SK-N-SH (cell line): ENCODE results near the gene ACAP3. TPM values are rescaled to one million over a fixed set of nuclear protein-coding genes. Genes with fewer than 3 reads are reported as not detected.

ENCODE experiments used
- CTCF ChIA-PET: fragments of 300-600, 350-600 bp; formaldehyde crosslinking; extraction: SDS; loops from one replicate; lab custom pipeline; 2021; lab: Yijun Ruan, JAX
- POLR2A ChIA-PET: fragments of 350-600 bp; sonication (Branson Sonifier 250); formaldehyde crosslinking; extraction: SDS; loops from one replicate; lab custom pipeline; 2020; ENCODE audit warnings: antibody characterized with exemption, inconsistent platforms; lab: Yijun Ruan, JAX
- DNase-seq: peaks from one replicate; pipeline ENCODE4 v3.0.0; 2012
- H2AFZ ChIP-seq: fragments of 200-600 bp; sonication (generic); 2 replicates; pipeline ENCODE4 v1.8.1; 2016; ENCODE audit warnings: antibody characterized with exemption, mild to moderate bottlenecking, low read depth
- H3F3A ChIP-seq: fragments of 200-600 bp; sonication (generic); replicated peaks from 2 replicates; pipeline ENCODE3; 2016; ENCODE audit warnings: antibody characterized with exemption, mild to moderate bottlenecking; ENCODE audit not compliant: insufficient read depth
- H3K27ac ChIP-seq, 2 experiments: fragments of 200-500 bp in 1 of 2; fragments of 200-600 bp in 1 of 2; sonication (Bioruptor generic) in 1 of 2; sonication (generic), shearing (Covaris generic) in 1 of 2; 2 replicates each; pipeline versions ENCODE4 v1.5.1 to v1.6.1; 2014 to 2016; ENCODE audit warnings: low read depth in 2 of 2, inconsistent platforms in 1 of 2, low read length in 1 of 2, mild to moderate bottlenecking in 1 of 2, mixed read lengths in 1 of 2
- H3K27me3 ChIP-seq: fragments of 200-600 bp; sonication (generic), shearing (Covaris generic); 2 replicates; pipeline ENCODE4 v1.6.1; 2016; ENCODE audit warnings: mixed run types; ENCODE audit not compliant: insufficient read depth
- H3K36me3 ChIP-seq, 2 experiments: fragments of 200-500 bp in 1 of 2; fragments of 200-600 bp in 1 of 2; sonication (Bioruptor generic) in 1 of 2; sonication (generic) in 1 of 2; replicated peaks in 1 of 2; 2 replicates each; pipeline versions ENCODE3 to v1.5.1; 2014 to 2016; ENCODE audit warnings: low read length in 1 of 2, mild to moderate bottlenecking in 1 of 2; ENCODE audit not compliant: insufficient read depth in 2 of 2, control insufficient read depth in 1 of 2
- H3K4me1 ChIP-seq, 2 experiments: fragments of 200-500 bp in 1 of 2; fragments of 200-600 bp in 1 of 2; sonication (Bioruptor generic) in 1 of 2; sonication (generic), shearing (Covaris generic) in 1 of 2; 2 replicates each; pipeline versions ENCODE4 v1.5.1 to v1.6.1; 2014 to 2016; ENCODE audit warnings: low read depth in 1 of 2, low read length in 1 of 2, mixed run types in 1 of 2; ENCODE audit not compliant: insufficient read depth in 2 of 2, control insufficient read depth in 1 of 2
- H3K4me2 ChIP-seq: fragments of 200-600 bp; sonication (generic), shearing (Covaris generic); 2 replicates; pipeline ENCODE4 v1.6.1; 2017; ENCODE audit warnings: mixed run types
- H3K4me3 ChIP-seq, 2 experiments: fragments of 200-500 bp in 1 of 2; fragments of 200-600 bp in 1 of 2; sonication (Bioruptor generic) in 1 of 2; sonication (generic), shearing (Covaris generic) in 1 of 2; 2 replicates each; pipeline versions ENCODE4 v1.5.1 to v1.8.1; 2014 to 2016; ENCODE audit warnings: low read depth in 2 of 2, inconsistent platforms in 1 of 2, low read length in 1 of 2, mild to moderate bottlenecking in 1 of 2, mixed read lengths in 1 of 2, moderate library complexity in 1 of 2
- H3K79me2 ChIP-seq: fragments of 200-600 bp; sonication (generic); 2 replicates; pipeline ENCODE4 v1.8.1; 2017; ENCODE audit warnings: mild to moderate bottlenecking; ENCODE audit not compliant: insufficient read depth
- H3K9ac ChIP-seq: fragments of 200-600 bp; sonication (generic); 2 replicates; pipeline ENCODE4 v1.6.1; 2017; ENCODE audit warnings: mixed run types
- H3K9me2 ChIP-seq: fragments of 200-600 bp; sonication (generic); 2 replicates; pipeline ENCODE4 v1.6.1; 2017; ENCODE audit warnings: mixed run types
- H3K9me3 ChIP-seq: fragments of 200-600 bp; sonication (generic); 2 replicates; pipeline ENCODE4 v1.6.1; 2017; ENCODE audit warnings: mixed run types, mild to moderate bottlenecking, moderate library complexity
- H4K20me1 ChIP-seq: fragments of 200-600 bp; sonication (generic); 2 replicates; pipeline ENCODE4 v1.6.1; 2017; ENCODE audit warnings: mild to moderate bottlenecking, mixed run types; ENCODE audit not compliant: insufficient read depth
- ELF1 ChIP-seq: IDR thresholded peaks from 2 replicates; pipeline ENCODE4 v1.4.0; 2012
- EP300 ChIP-seq, 2 experiments: IDR thresholded peaks; 2 replicates each; pipeline versions ENCODE4 v1.4.0 to v1.6.1; 2012; ENCODE audit warnings: borderline replicate concordance in 1 of 2, low read depth in 1 of 2, low read length in 1 of 2
- FOSL2 ChIP-seq: IDR thresholded peaks from 2 replicates; pipeline ENCODE4 v1.4.0; 2012; ENCODE audit warnings: low read depth, mild to moderate bottlenecking, moderate library complexity, borderline replicate concordance
- MEF2A ChIP-seq: IDR thresholded peaks from 2 replicates; pipeline ENCODE4 v1.4.0; 2012; ENCODE audit warnings: low read depth, borderline replicate concordance
- NFIC ChIP-seq: IDR thresholded peaks from 2 replicates; pipeline ENCODE4 v1.4.0; 2012; ENCODE audit warnings: borderline replicate concordance
- NRF1 ChIP-seq: IDR thresholded peaks from 2 replicates; pipeline ENCODE4 v1.6.1; 2012; ENCODE audit warnings: low read depth, mild to moderate bottlenecking, low read length
- POLR2AphosphoS5 ChIP-seq: IDR thresholded peaks from 2 replicates; pipeline ENCODE4 v1.6.1; 2012; ENCODE audit warnings: low read depth, low read length
- RAD21 ChIP-seq: IDR thresholded peaks from 2 replicates; pipeline ENCODE4 v1.6.1; 2012; ENCODE audit warnings: mild to moderate bottlenecking, low read length
- RCOR1 ChIP-seq: fragments of 150-350 bp; IDR thresholded peaks from 2 replicates; pipeline ENCODE4 v1.6.1; 2017; ENCODE audit warnings: antibody characterized with exemption, low read length
- RXRA ChIP-seq: IDR thresholded peaks from 2 replicates; pipeline ENCODE4 v1.4.0; 2012; ENCODE audit warnings: low read depth, mild to moderate bottlenecking, borderline replicate concordance
- WGBS: methylation state at CpG from one replicate; pipeline ENCODE4 v1.1.6; 2017; ENCODE audit warnings: low lambda C conversion rate; 5-methylcytosine and 5-hydroxymethylcytosine counted together
- polyA plus RNA-seq, 3 experiments: library from polyadenylated mRNA; depleted of rRNA; stranded (reverse); fragments of >200 nt; gene quantifications; 2 replicates each; pipeline ENCODE4 v1.2.3, GENCODE V29; 2012
- small RNA-seq, 7 experiments: library from RNA; depleted of rRNA; stranded (forward); fragments of <200 nt; gene quantifications; one replicate each; pipeline ENCODE3, GENCODE V24; 2012
- TF ChIP-seq, protein P1 (sequence below): IDR thresholded peaks from 2 replicates; pipeline ENCODE4 v1.4.0; 2012; ENCODE audit warnings: low read depth, borderline replicate concordance

The ACAP3 gene
- polyA plus RNA-seq, 1 of the 3 experiments (the other 2 are of a cell fraction): 51.7 TPM

DNA sequence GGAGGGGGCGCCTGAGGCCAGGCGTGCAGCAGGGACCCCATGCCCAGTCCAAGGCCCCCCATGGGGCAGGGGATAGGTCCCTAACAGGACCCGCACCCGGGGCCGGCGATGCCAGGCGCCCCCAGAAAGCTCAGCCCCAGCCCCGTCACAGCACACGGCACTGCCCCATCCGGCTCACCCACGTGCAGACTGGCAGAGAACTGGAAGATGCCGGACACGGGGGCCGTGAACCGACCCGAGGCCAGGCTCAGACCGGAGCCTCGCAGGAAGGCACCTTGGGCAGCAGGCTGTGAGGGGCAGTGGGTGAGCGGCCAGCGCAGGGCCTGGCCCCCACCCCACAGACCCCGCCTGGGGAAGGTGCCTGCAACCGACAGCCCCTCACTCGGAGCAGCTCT, 64.5 kb downstream of the ACAP3 start:
- ChIA-PET CTCF (interaction anchor here (0.7 to 1.8 kb wide), 2 partner anchors 48 to 121 kb away, joined by 3 to 12 read pairs; no protein-coding TSS in a partner anchor), POLR2A (no interaction called here)
- H3K9me3 ChIP-seq: no peaks in the 10 kb centered on the region
- no peaks in the 10 kb centered on the region for H3F3A ChIP-seq
- H3K79me2 ChIP-seq: no peaks in the 10 kb centered on the region
- H3K27ac ChIP-seq: no peak overlapping the region
- no peak for TF ChIP-seq RCOR1
- TF ChIP-seq POLR2AphosphoS5: no peak
- TF ChIP-seq, protein P1, sequence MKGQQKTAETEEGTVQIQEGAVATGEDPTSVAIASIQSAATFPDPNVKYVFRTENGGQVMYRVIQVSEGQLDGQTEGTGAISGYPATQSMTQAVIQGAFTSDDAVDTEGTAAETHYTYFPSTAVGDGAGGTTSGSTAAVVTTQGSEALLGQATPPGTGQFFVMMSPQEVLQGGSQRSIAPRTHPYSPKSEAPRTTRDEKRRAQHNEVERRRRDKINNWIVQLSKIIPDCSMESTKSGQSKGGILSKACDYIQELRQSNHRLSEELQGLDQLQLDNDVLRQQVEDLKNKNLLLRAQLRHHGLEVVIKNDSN: no peak
- TF ChIP-seq RAD21: no peak
- H3K36me3 ChIP-seq: no peaks in the 10 kb centered on the region
- H4K20me1 ChIP-seq: no peaks in the 10 kb centered on the region
- H2AFZ ChIP-seq: no peak overlapping the region
- no peak overlapping the region for H3K4me3 ChIP-seq
- H3K4me2 ChIP-seq: no peak overlapping the region
- no peaks in the 10 kb centered on the region for H3K27me3 ChIP-seq
- 90% methylated on average over 4 of the region's 23 CpGs for WGBS
- no peaks in the 10 kb centered on the region for H3K9me2 ChIP-seq
- H3K4me1 ChIP-seq: peaks cover 0 to 15% of the 10 kb centered on the region in 2 experiments; a peak in 1 of 4 replicates
- H3K9ac ChIP-seq: no peak overlapping the region
- no peak for DNase-seq

DNA sequence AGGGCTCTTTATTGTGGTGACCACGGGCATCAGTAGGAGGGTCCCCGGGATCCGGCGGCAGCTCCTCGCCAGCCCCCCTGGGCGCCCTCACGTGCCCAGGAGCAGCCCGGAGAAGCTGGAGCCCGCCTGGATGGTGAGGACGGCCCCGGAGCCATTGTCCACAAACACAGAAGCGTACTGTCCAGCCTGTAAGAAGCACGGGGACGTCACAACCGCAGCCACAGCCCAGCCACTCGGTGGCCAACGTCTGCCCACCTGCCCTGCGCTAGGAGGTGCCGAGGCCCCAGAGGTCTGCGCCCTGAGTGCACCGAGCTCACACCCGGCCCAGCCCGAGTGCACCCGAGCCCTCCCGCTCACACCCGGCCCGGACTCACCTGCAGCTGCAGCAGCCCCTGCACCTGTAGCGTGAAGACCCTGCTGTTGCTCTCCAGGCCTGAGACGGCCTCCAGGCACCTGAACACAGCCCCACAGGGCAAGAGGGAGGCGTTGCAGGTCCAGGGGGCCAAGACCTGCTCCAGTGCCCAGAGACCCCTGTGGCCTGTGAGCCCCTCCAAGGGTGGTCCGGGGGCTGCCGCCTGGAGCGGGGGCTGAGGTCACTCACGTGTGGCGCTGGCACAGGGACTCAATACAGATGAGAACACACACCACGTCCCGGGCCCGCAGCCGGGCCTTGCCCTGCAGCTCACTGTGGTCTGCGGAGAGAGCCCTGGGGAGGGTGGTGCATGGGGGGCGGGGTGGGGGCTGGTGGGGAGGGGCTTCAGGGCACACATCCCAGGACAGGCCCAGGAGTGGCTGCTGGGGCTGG, 65.1 kb downstream of the ACAP3 start:
- no peaks in the 10 kb centered on the region for H3K79me2 ChIP-seq
- no peak for DNase-seq
- no peak overlapping the region for H3K9ac ChIP-seq
- no peaks in the 10 kb centered on the region for H3K36me3 ChIP-seq
- H3K4me3 ChIP-seq: no peak overlapping the region
- CTCF ChIA-PET: interaction anchor here (0.7 to 3.5 kb wide), 4 partner anchors 8 to 210 kb away, joined by 3 to 12 read pairs (median 9); no protein-coding TSS in a partner anchor
- H3K9me3 ChIP-seq: no peaks in the 10 kb centered on the region
- H3K4me1 ChIP-seq: peaks cover 0 to 18% of the 10 kb centered on the region in 2 experiments; a peak in 1 of 4 replicates
- no peak overlapping the region for H3K27ac ChIP-seq
- H3K27me3 ChIP-seq: no peaks in the 10 kb centered on the region
- no peak overlapping the region for H3K4me2 ChIP-seq
- POLR2A ChIA-PET: no interaction called here
- H3F3A ChIP-seq: no peaks in the 10 kb centered on the region
- 80% methylated on average over 26 of the region's 41 CpGs for WGBS
- no peak overlapping the region for H2AFZ ChIP-seq
- no peaks in the 10 kb centered on the region for H4K20me1 ChIP-seq
- TF ChIP-seq RXRA (no peak), ELF1 (no peak), FOSL2 (no peak), RCOR1 (no peak), EP300 (IDR thresholded peaks at IDR 0.05; ENCODE audit: borderline replicate concordance in 1 of 2, low read depth in 1 of 2, low read length in 1 of 2) (no peak), MEF2A (no peak), POLR2AphosphoS5 (no peak), NFIC (no peak), NRF1 (no peak)
- TF ChIP-seq, protein P1: no peak
- no peaks in the 10 kb centered on the region for H3K9me2 ChIP-seq

Small RNAs within 50 kb of the gene (small RNA-seq; reads per million reads assigned to genes)
- gene MIR6726: 0 to 1.4 (median 0) reads per million in 7 experiments

Other genes starting within 250 kb of the ACAP3 start
- not detected in 2 replicates for gene RNF223, start 233.6 kb downstream of the ACAP3 start, polyA plus RNA-seq (2012; rRNA removed)
- gene C1orf159, start 191.8 kb downstream of the ACAP3 start, polyA plus RNA-seq (2012; rRNA removed): 10.1 and 10.2 TPM in 2 replicates
- not detected in 2 replicates for gene TTLL10, start 134.1 kb downstream of the ACAP3 start, polyA plus RNA-seq (2012; rRNA removed)
- gene TNFRSF18, start 101.3 kb downstream of the ACAP3 start, polyA plus RNA-seq (2012; rRNA removed): 0.05 TPM in 1 of 2 replicates, not detected in the other
- not detected in 2 replicates for gene TNFRSF4, start 93.8 kb downstream of the ACAP3 start, polyA plus RNA-seq (2012; rRNA removed)
- gene SDF4, start 75.9 kb downstream of the ACAP3 start, polyA plus RNA-seq (2012; rRNA removed): 182 and 265 TPM in 2 replicates
- 32.0 and 38.8 TPM in 2 replicates for gene B3GALT6, start 75.7 kb downstream of the ACAP3 start, polyA plus RNA-seq (2012; rRNA removed)
- gene C1QTNF12, start 61.2 kb downstream of the ACAP3 start, polyA plus RNA-seq (2012; rRNA removed): 0.59 TPM in 1 of 2 replicates, not detected in the other
- gene UBE2J2, start 34.1 kb downstream of the ACAP3 start, polyA plus RNA-seq (2012; rRNA removed): 31.8 and 47.5 TPM in 2 replicates
- 2.6 and 2.9 TPM in 2 replicates for gene SCNN1D, start 27.5 kb downstream of the ACAP3 start, polyA plus RNA-seq (2012; rRNA removed)
- gene PUSL1, start 667 bp upstream of the ACAP3 start, polyA plus RNA-seq (2012; rRNA removed): 13.9 and 19.0 TPM in 2 replicates
- 137 and 141 TPM in 2 replicates for gene INTS11, start 16.7 kb upstream of the ACAP3 start, polyA plus RNA-seq (2012; rRNA removed)
- 12.3 and 13.4 TPM in 2 replicates for gene CPTP, start 16.9 kb upstream of the ACAP3 start, polyA plus RNA-seq (2012; rRNA removed)
- 0.06 and 0.08 TPM in 2 replicates for gene TAS1R3, start 23.4 kb upstream of the ACAP3 start, polyA plus RNA-seq (2012; rRNA removed)
- gene DVL1, start 41.5 kb upstream of the ACAP3 start, polyA plus RNA-seq (2012; rRNA removed): 31.3 and 32.0 TPM in 2 replicates
- gene MXRA8, start 50.6 kb upstream of the ACAP3 start, polyA plus RNA-seq (2012; rRNA removed): 2.5 and 3.8 TPM in 2 replicates
- gene AURKAIP1, start 67.3 kb upstream of the ACAP3 start, polyA plus RNA-seq (2012; rRNA removed): 175 and 214 TPM in 2 replicates
- gene CCNL2, start 91.4 kb upstream of the ACAP3 start, polyA plus RNA-seq (2012; rRNA removed): 362 and 475 TPM in 2 replicates
- 159 and 210 TPM in 2 replicates for gene MRPL20, start 99.4 kb upstream of the ACAP3 start, polyA plus RNA-seq (2012; rRNA removed)
- 0.06 and 0.07 TPM in 2 replicates for gene ANKRD65, start 113.3 kb upstream of the ACAP3 start, polyA plus RNA-seq (2012; rRNA removed)
- 5.3 and 7.4 TPM in 2 replicates for gene VWA1, start 127.8 kb upstream of the ACAP3 start, polyA plus RNA-seq (2012; rRNA removed)
- gene ATAD3C, start 141.8 kb upstream of the ACAP3 start, polyA plus RNA-seq (2012; rRNA removed): 0.38 and 0.49 TPM in 2 replicates
- 47.6 and 71.6 TPM in 2 replicates for gene ATAD3B, start 163.8 kb upstream of the ACAP3 start, polyA plus RNA-seq (2012; rRNA removed)
- 34.1 and 40.2 TPM in 2 replicates for gene ATAD3A, start 204.2 kb upstream of the ACAP3 start, polyA plus RNA-seq (2012; rRNA removed)
- 6.5 and 8.1 TPM in 2 replicates for gene TMEM240, start 232.7 kb upstream of the ACAP3 start, polyA plus RNA-seq (2012; rRNA removed)